ENCODE measurements around the gene NELFCD. TPM values are rescaled to one million over a fixed set of nuclear protein-coding genes. Genes with fewer than 3 reads are reported as not detected.
"Not testable (repeated sequence)": the region's sequence is repeated elsewhere in the genome, so short reads cannot be mapped to it uniquely, and the experiment has no call there.

The NELFCD gene
- total RNA-seq, 2 experiments from 2014 or later, result 102 to 103 TPM

GRCh38 chr20:58956078-58956477 is 25.0 kb upstream of the NELFCD start:
- Mint-ChIP-seq H3K4me1 (ENCODE audit: low read depth) (no peaks in the 10 kb centered on the region), H3K9me3 (no peaks in the 10 kb centered on the region), H3K27ac (no peak overlapping the region), H3K27me3 (ENCODE audit: low read depth) (no peaks in the 10 kb centered on the region), H3K4me3 (no peak overlapping the region), H3K36me3 (ENCODE audit: low read depth) (no peaks in the 10 kb centered on the region)
- DNase-seq, result no peak
- CTCF ChIA-PET, result interaction anchor here (0.7 to 1.1 kb wide), 2 partner anchors 18 to 368 kb away, joined by 3 to 4 read pairs; no protein-coding TSS in a partner anchor
- intact Hi-C loops (cut with micrococcal nuclease), result no loop called here

DNA sequence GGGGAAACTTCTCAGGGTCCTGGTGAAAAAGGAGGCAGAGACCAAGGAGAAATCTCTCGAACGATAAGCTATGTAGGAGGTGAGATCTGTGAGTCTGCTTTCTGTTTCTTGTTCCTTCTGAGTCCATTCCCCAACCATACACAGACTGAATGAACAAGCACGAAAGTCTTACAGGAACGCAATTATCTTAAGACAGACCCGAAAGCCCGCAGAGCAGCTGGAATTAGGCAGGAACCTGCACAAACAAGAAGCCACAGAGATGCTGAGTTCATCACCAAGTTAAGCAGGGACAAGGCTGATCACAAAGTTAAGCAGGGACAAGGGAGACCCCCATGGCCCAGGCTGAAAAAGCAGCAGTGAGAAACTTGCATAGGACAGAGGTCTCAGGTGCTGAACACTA is 21.4 kb upstream of the NELFCD start:
- Mint-ChIP-seq H3K27me3 (ENCODE audit: low read depth) (no peaks in the 10 kb centered on the region), H3K4me1 (ENCODE audit: low read depth) (no peaks in the 10 kb centered on the region), H3K9me3 (no peaks in the 10 kb centered on the region), H3K27ac (no peak overlapping the region), H3K36me3 (ENCODE audit: low read depth) (no peaks in the 10 kb centered on the region), H3K4me3 (no peak overlapping the region)
- intact Hi-C loops (cut with micrococcal nuclease), result no loop called here
- DNase-seq, result no peak
- CTCF ChIA-PET, result no interaction called here

GRCh38 chr20:58963060-58963584 is 17.9 kb upstream of the NELFCD start:
- H3K4me3 Mint-ChIP-seq, result no peak overlapping the region
- no peak overlapping the region for H3K27ac Mint-ChIP-seq
- CTCF ChIA-PET, result no interaction called here
- no peaks in the 10 kb centered on the region for H3K4me1 Mint-ChIP-seq (ENCODE audit: low read depth)
- DNase-seq, result no peak
- no peaks in the 10 kb centered on the region for H3K9me3 Mint-ChIP-seq
- no peaks in the 10 kb centered on the region for H3K27me3 Mint-ChIP-seq (ENCODE audit: low read depth)
- intact Hi-C loops (cut with micrococcal nuclease), result no loop called here
- no peaks in the 10 kb centered on the region for H3K36me3 Mint-ChIP-seq (ENCODE audit: low read depth)

DNA sequence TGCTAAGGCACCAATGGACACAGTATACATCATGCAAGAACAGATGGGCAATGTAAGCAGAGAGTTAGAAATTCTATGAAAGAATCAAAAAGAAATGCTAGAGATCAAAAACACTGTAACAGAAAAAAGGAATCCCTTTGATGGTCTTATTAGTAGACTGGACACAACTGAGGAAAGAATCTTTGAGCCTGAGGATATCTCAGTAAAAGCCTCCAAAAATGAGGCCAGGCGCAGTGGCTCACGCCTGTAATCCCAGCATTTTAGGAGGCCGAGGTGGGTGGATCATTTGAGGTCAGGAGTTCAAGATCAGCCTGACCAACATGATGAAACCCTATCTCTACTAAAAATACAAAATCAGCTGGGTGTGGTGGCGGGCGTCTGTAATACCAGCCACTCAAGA is 17.1 kb upstream of the NELFCD start:
- H3K4me3 Mint-ChIP-seq; intact Hi-C loops (cut with micrococcal nuclease); CTCF ChIA-PET: not testable (repeated sequence)

GRCh38 chr20:58965270-58966064 is 15.6 kb upstream of the NELFCD start:
- Mint-ChIP-seq H3K27me3 (ENCODE audit: low read depth) (no peaks in the 10 kb centered on the region), H3K4me3 (no peak overlapping the region), H3K36me3 (ENCODE audit: low read depth) (no peaks in the 10 kb centered on the region), H3K27ac (no peak overlapping the region), H3K4me1 (ENCODE audit: low read depth) (no peaks in the 10 kb centered on the region), H3K9me3 (no peaks in the 10 kb centered on the region)
- CTCF ChIA-PET, result no interaction called here
- intact Hi-C loops (cut with micrococcal nuclease), result no loop called here
- no peak for DNase-seq

More for the DNA sequence above, 17.1 kb upstream of the NELFCD start:
- not testable (repeated sequence) for H3K27me3 Mint-ChIP-seq (ENCODE audit: low read depth); H3K36me3 Mint-ChIP-seq (ENCODE audit: low read depth); H3K9me3 Mint-ChIP-seq; DNase-seq; H3K4me1 Mint-ChIP-seq (ENCODE audit: low read depth); H3K27ac Mint-ChIP-seq

- intact Hi-C loops (cut with micrococcal nuclease), result no loop called here
- CTCF ChIA-PET, result no interaction called here
- Mint-ChIP-seq H3K4me3 (no peak overlapping the region), H3K4me1 (ENCODE audit: low read depth) (no peaks in the 10 kb centered on the region), H3K27ac (no peak overlapping the region), H3K9me3 (no peaks in the 10 kb centered on the region), H3K27me3 (ENCODE audit: low read depth) (no peaks in the 10 kb centered on the region), H3K36me3 (ENCODE audit: low read depth) (no peaks in the 10 kb centered on the region)
- no peak for DNase-seq
Observed at GRCh38 chr20:58967652-58968429, 13.2 kb upstream of the NELFCD start.

GRCh38 chr20:58969439-58969838 is 11.6 kb upstream of the NELFCD start:
- Mint-ChIP-seq H3K36me3 (ENCODE audit: low read depth) (no peaks in the 10 kb centered on the region), H3K9me3 (peaks cover 2% of the 10 kb centered on the region), H3K4me3 (no peak overlapping the region), H3K27me3 (ENCODE audit: low read depth) (no peaks in the 10 kb centered on the region), H3K27ac (no peak overlapping the region), H3K4me1 (ENCODE audit: low read depth) (no peaks in the 10 kb centered on the region)
- no peak for DNase-seq
- CTCF ChIA-PET, result no interaction called here
- intact Hi-C loops (cut with micrococcal nuclease), result no loop called here

DNA sequence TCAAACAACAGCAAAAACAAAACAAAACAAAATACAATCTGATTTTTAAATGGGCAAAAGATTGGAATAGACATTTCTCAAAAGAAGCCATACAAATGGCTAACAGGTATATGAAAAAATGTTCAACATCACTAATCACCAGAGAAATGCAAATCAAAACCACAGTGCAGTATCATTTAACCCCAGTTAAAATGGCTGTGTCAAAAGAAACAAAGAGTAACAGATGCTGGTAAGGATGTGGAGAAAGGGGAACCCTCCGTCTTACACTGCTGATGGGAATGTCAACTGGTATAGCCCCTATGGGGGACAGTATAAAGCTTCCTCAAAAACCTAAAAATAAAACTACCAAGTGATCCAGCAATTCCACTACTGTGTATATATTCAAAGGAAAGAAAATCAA is 10.9 kb upstream of the NELFCD start:
- DNase-seq, result no peak
- Mint-ChIP-seq H3K4me1 (ENCODE audit: low read depth) (no peaks in the 10 kb centered on the region), H3K4me3 (no peak overlapping the region), H3K27ac (no peak overlapping the region), H3K36me3 (ENCODE audit: low read depth) (no peaks in the 10 kb centered on the region), H3K27me3 (ENCODE audit: low read depth) (no peaks in the 10 kb centered on the region), H3K9me3 (peaks cover 2% of the 10 kb centered on the region)
- CTCF ChIA-PET, result interaction anchor here (0.5 kb wide), 1 partner anchor 336 kb away, joined by 4 read pairs; no protein-coding TSS in a partner anchor
- intact Hi-C loops (cut with micrococcal nuclease), result no loop called here

DNA sequence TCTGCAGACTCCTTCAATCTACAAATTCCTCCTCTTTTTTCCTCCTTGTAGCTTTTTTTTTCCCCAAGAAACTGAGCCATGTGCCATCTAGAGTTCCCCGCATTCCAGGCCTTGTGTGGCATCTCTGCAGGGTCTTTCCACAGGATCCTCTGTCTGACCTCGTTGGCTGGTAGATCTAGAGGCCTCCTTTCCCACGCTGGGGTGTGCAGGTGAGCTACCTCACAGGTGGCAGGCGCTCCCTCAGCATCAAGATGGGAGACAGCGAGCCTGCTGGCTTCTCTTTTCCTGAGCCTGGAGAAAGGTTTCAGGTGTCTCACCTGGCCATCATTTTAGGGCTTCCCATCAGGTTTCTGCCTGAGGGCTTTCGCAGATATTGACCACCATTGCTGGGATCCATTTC is 9.6 kb upstream of the NELFCD start:
- H3K4me1 Mint-ChIP-seq (ENCODE audit: low read depth), result no peaks in the 10 kb centered on the region
- intact Hi-C loops (cut with micrococcal nuclease), result no loop called here
- peaks cover 1% of the 10 kb centered on the region for H3K36me3 Mint-ChIP-seq (ENCODE audit: low read depth)
- H3K9me3 Mint-ChIP-seq, result peaks cover 7% of the 10 kb centered on the region
- no peak overlapping the region for H3K27ac Mint-ChIP-seq
- DNase-seq, result no peak
- H3K4me3 Mint-ChIP-seq, result no peak overlapping the region
- H3K27me3 Mint-ChIP-seq (ENCODE audit: low read depth), result no peaks in the 10 kb centered on the region
- CTCF ChIA-PET, result interaction anchor here (0.8 kb wide), 1 partner anchor 29 kb away, joined by 3 read pairs; no protein-coding TSS in a partner anchor

GRCh38 chr20:58973179-58973578 is 7.9 kb upstream of the NELFCD start:
- H3K4me3 Mint-ChIP-seq, result no peak overlapping the region

DNA sequence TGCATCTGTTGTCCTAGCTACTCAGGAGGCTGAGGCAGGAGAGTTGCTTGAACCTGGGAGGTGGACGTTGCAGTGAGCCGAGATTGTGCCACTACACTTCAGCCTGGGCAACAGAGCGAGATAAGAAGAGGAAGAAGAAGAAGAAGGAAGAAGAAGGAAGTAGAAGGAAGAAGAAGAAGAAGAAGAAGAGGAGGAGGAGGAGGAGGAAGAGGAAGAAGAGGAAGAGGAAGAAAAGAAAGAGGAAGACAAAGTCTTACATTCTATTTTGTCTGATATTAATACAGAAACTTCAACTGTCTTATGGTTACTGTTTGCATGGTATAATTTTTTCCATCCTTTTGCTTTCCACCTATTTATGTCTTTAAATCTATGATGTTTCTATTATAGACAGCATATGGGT is 7.2 kb upstream of the NELFCD start:
- no peaks in the 10 kb centered on the region for H3K4me1 Mint-ChIP-seq (ENCODE audit: low read depth)
- CTCF ChIA-PET, result interaction anchor here (0.7 kb wide), 1 partner anchor 104 kb away, joined by 3 read pairs; no protein-coding TSS in a partner anchor
- H3K9me3 Mint-ChIP-seq, result peaks cover 11% of the 10 kb centered on the region
- DNase-seq, result no peak
- no peak overlapping the region for H3K4me3 Mint-ChIP-seq
- no peak overlapping the region for H3K27ac Mint-ChIP-seq
- no peaks in the 10 kb centered on the region for H3K27me3 Mint-ChIP-seq (ENCODE audit: low read depth)
- intact Hi-C loops (cut with micrococcal nuclease), result no loop called here
- H3K36me3 Mint-ChIP-seq (ENCODE audit: low read depth), result peaks cover 1% of the 10 kb centered on the region

More at GRCh38 chr20:58973179-58973578, 7.9 kb upstream of the NELFCD start:
- no peaks in the 10 kb centered on the region for H3K4me1 Mint-ChIP-seq (ENCODE audit: low read depth)
- peaks cover 11% of the 10 kb centered on the region for H3K9me3 Mint-ChIP-seq
- no peaks in the 10 kb centered on the region for H3K27me3 Mint-ChIP-seq (ENCODE audit: low read depth)
- intact Hi-C loops (cut with micrococcal nuclease), result no loop called here
- CTCF ChIA-PET, result interaction anchor here (0.7 kb wide), 1 partner anchor 103 kb away, joined by 3 read pairs; no protein-coding TSS in a partner anchor
- peaks cover 1% of the 10 kb centered on the region for H3K36me3 Mint-ChIP-seq (ENCODE audit: low read depth)
- DNase-seq, result no peak
- no peak overlapping the region for H3K27ac Mint-ChIP-seq

GRCh38 chr20:58975353-58975752 is 5.7 kb upstream of the NELFCD start:
- Mint-ChIP-seq H3K27ac (no peak overlapping the region), H3K4me1 (ENCODE audit: low read depth) (no peaks in the 10 kb centered on the region), H3K27me3 (ENCODE audit: low read depth) (no peaks in the 10 kb centered on the region), H3K36me3 (ENCODE audit: low read depth) (peaks cover 1% of the 10 kb centered on the region), H3K4me3 (no peak overlapping the region), H3K9me3 (peaks cover 11% of the 10 kb centered on the region)
- DNase-seq, result no peak
- CTCF ChIA-PET, result no interaction called here
- intact Hi-C loops (cut with micrococcal nuclease), result no loop called here

Measured in activated naive CD4-positive, alpha-beta T cell treated with anti-CD3 and anti-CD28 coated beads for 36 hours (primary cell).